Esophagus muscularis mucosa (tissue), 4 donors: ENCODE data around the gene REPS2. TPM values are rescaled to one million over a fixed set of nuclear protein-coding genes. Genes with fewer than 3 reads are reported as not detected.

ENCODE experiments used
- DNase-seq: peaks from one replicate; pipeline ENCODE4 v3.0.0-alpha.2; 2017; ENCODE audit errors: extremely low spot score
- H3K27ac ChIP-seq, 4 donors: fragments of 200-600 bp; sonication (generic); replicated peaks in 1 of 4; 1 replicate in 3 of 4; 2 replicates in 1 of 4; pipeline ENCODE4 v1.5.1; 2016 to 2019; ENCODE audit warnings: mild to moderate bottlenecking in 1 of 4
- H3K27me3 ChIP-seq, 4 donors: fragments of 200-600 bp; sonication (generic); one replicate each; pipeline versions ENCODE4 v1.5.1 to v1.6.0; 2016 to 2019
- H3K36me3 ChIP-seq, 4 donors: fragments of 200-600 bp; sonication (generic); one replicate each; pipeline ENCODE4 v1.5.1; 2016 to 2019
- H3K4me1 ChIP-seq, 4 donors: fragments of 200-600 bp; sonication (generic); one replicate each; pipeline ENCODE4 v1.5.1; 2016 to 2019
- H3K4me3 ChIP-seq, 4 donors: fragments of 200-600 bp; sonication (generic); 1 replicate in 2 of 4; 2 replicates in 2 of 4; pipeline ENCODE4 v1.5.1; 2016 to 2019; ENCODE audit warnings: mild to moderate bottlenecking in 4 of 4, moderate library complexity in 1 of 4
- H3K9me3 ChIP-seq, 4 donors: fragments of 200-600 bp; sonication (generic); 1 replicate in 3 of 4; 2 replicates in 1 of 4; pipeline ENCODE4 v1.5.1; 2016 to 2019
- CTCF ChIP-seq, 3 experiments: fragments of 200-600 bp in 2 of 3; fragments of 450-650 bp in 1 of 3; sonication (generic) in 2 of 3; IDR thresholded peaks; one replicate each; pipeline ENCODE4 v1.5.1; 2017 to 2019; ENCODE audit warnings: antibody characterized with exemption in 3 of 3, mild to moderate bottlenecking in 2 of 3, moderate library complexity in 1 of 3
- EP300 ChIP-seq: sonication (generic); formaldehyde crosslinking; IDR thresholded peaks from one replicate; pipeline ENCODE4 v1.6.1; 2017; ENCODE audit warnings: antibody characterized with exemption
- POLR2A ChIP-seq: fragments of 450-650 bp; IDR thresholded peaks from one replicate; pipeline ENCODE4 v1.6.1; 2017; ENCODE audit warnings: antibody characterized with exemption, moderate library complexity, mild to moderate bottlenecking, low read depth
- POLR2AphosphoS5 ChIP-seq, 2 donors: sonication (generic); formaldehyde crosslinking; IDR thresholded peaks; one replicate each; pipeline ENCODE4 v1.6.1; 2017; ENCODE audit warnings: antibody characterized with exemption in 2 of 2
- WGBS: methylation state at CpG from one replicate; pipeline ENCODE4 v1.1.5; 2018; 5-methylcytosine and 5-hydroxymethylcytosine counted together
- intact Hi-C: fragments of 100-400 bp; cut with DNase I; formaldehyde crosslinking; loops from one replicate; pipeline ENCODE4 v1.15.1; 2023
- total RNA-seq, 4 donors: library from RNA; depleted of rRNA; stranded (reverse); fragments of >200 nt; gene quantifications; one replicate each; pipeline versions ENCODE4 v1.1.0 to v1.2.1, GENCODE V29; 2016

The REPS2 gene
- total RNA-seq, 4 donors from 2014 or later = 26.4 to 49.0 (median 33.2) TPM

- no peaks in the 10 kb centered on the region for H3K36me3 ChIP-seq
- no peak overlapping the region for H3K4me3 ChIP-seq
- H3K27ac ChIP-seq = no peak overlapping the region
- TF ChIP-seq POLR2A = no peak
- H3K27me3 ChIP-seq = no peaks in the 10 kb centered on the region
- DNase-seq = no peak
- H3K4me1 ChIP-seq = no peaks in the 10 kb centered on the region
- WGBS = 85% methylated on average over 6 of the region's 6 CpGs
- peaks cover 0 to 3% (median 0%) of the 10 kb centered on the region in 4 donors for H3K9me3 ChIP-seq
- intact Hi-C loops = no loop called here
These were observed 174.4 kb downstream of the REPS2 start for GRCh38 chrX:17120816-17121215.

GRCh38 chrX:17154001-17154400 is 207.5 kb downstream of the REPS2 start:
- Histone ChIP-seq H3K27me3 (no peaks in the 10 kb centered on the region), H3K4me3 (no peak overlapping the region), H3K36me3 (no peaks in the 10 kb centered on the region), H3K9me3 (no peaks in the 10 kb centered on the region), H3K4me1 (peaks cover 0 to 8% (median 0%) of the 10 kb centered on the region in 4 donors), H3K27ac (no peak overlapping the region)
- TF ChIP-seq EP300 = no peak
- TF ChIP-seq POLR2AphosphoS5 (IDR thresholded peaks at IDR 0.05) = no peak
- no peak for TF ChIP-seq POLR2A
- no peak for TF ChIP-seq CTCF (IDR thresholded peaks at IDR 0.05)
- DNase-seq = no peak
- intact Hi-C loops = no loop called here
- WGBS = 89% methylated on average over 2 of the region's 2 CpGs

GRCh38 chrX:17160975-17161374 is 214.5 kb downstream of the REPS2 start:
- no peak for DNase-seq
- no peaks in the 10 kb centered on the region for H3K4me1 ChIP-seq
- intact Hi-C loops = no loop called here
- 95% methylated on average over 1 of the region's 1 CpG for whole genome bisulfite sequencing
- TF ChIP-seq POLR2AphosphoS5 (IDR thresholded peaks at IDR 0.05) = no peak
- no peak overlapping the region for H3K27ac ChIP-seq
- H3K27me3 ChIP-seq = no peaks in the 10 kb centered on the region
- no peaks in the 10 kb centered on the region for H3K36me3 ChIP-seq
- H3K9me3 ChIP-seq = peaks cover 0 to 48% (median 5%) of the 10 kb centered on the region in 4 donors
- no peak overlapping the region for H3K4me3 ChIP-seq

DNA sequence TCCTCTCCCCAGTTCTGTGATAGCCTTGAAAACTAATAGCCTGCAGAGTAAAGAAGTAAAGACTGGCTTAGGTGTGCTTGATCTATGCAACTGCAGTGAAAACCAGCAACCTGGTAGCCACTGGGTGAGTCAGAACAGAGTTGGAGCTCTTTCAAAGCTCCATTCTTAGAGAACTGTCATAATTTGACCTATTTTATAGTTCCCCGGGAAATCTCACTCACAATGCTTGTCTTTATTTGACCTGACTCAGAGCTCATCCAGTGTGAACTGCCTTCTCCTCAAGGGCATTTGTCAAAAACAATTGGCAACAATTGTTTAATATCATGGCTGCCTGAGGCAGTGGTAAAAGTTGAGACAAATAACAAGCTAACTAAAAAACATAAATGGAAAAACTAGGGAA is 215.5 kb downstream of the REPS2 start:
- no peaks in the 10 kb centered on the region for H3K4me1 ChIP-seq
- H3K4me3 ChIP-seq = no peak overlapping the region
- no peaks in the 10 kb centered on the region for H3K36me3 ChIP-seq
- TF ChIP-seq POLR2A (no peak), POLR2AphosphoS5 (IDR thresholded peaks at IDR 0.05) (no peak), EP300 (no peak), CTCF (IDR thresholded peaks at IDR 0.05) (no peak)
- WGBS = 93% methylated on average over 1 of the region's 1 CpG
- H3K9me3 ChIP-seq = peaks cover 0 to 48% (median 5%) of the 10 kb centered on the region in 4 donors
- intact Hi-C loops = no loop called here
- no peak for DNase-seq
- H3K27me3 ChIP-seq = no peaks in the 10 kb centered on the region
- no peak overlapping the region for H3K27ac ChIP-seq

DNA sequence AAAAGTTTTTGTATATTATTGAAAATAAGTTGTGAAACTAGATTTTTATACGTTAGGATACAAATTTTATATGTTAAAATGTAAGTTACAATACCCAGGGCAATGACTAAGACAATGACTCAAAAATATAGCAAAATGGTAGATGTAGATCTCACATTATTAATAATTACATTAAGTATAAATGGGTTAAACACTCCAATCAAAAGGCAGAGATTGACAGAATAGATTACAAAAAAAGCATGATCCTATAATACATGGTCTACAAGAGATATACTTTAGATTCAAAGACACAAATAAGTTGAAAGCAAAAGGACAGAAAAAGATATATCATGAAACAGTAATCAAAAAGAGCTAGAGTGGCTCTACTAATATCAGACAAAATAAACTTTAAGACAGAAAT is 217.6 kb downstream of the REPS2 start:
- H3K27me3 ChIP-seq = no peaks in the 10 kb centered on the region
- H3K4me3 ChIP-seq = no peak overlapping the region
- peaks cover 0 to 48% (median 5%) of the 10 kb centered on the region in 4 donors for H3K9me3 ChIP-seq
- DNase-seq = no peak
- no peak overlapping the region for H3K27ac ChIP-seq
- intact Hi-C loops = no loop called here
- no peaks in the 10 kb centered on the region for H3K36me3 ChIP-seq
- TF ChIP-seq POLR2A = no peak
- WGBS = 90% methylated on average over 1 of the region's 1 CpG
- H3K4me1 ChIP-seq = no peaks in the 10 kb centered on the region

DNA sequence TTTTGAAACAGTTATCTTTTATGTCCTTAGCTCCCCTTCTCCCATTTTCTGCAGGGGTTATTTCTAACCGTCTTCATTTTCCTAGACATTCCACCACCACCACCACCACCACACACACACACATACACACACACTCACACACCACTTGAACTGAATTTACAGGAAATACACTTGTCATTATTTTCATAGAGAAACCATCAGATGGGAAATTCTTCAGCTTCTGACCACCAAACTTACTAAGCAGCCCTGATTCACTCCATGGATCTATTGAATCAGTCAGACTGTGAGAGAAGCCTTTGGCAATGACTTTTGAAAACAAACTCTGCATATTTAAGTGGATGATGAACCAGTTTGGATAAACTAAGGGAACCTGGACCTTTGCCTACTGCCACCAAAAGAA is 218.5 kb downstream of the REPS2 start:
- peaks cover 0 to 48% (median 5%) of the 10 kb centered on the region in 4 donors for H3K9me3 ChIP-seq
- no peaks in the 10 kb centered on the region for H3K27me3 ChIP-seq
- no peak overlapping the region for H3K27ac ChIP-seq
- no peaks in the 10 kb centered on the region for H3K36me3 ChIP-seq
- no peak for DNase-seq
- no peaks in the 10 kb centered on the region for H3K4me1 ChIP-seq
- intact Hi-C loops = no loop called here
- 94% methylated on average over 1 of the region's 1 CpG for WGBS
- TF ChIP-seq CTCF (IDR thresholded peaks at IDR 0.05) (no peak), POLR2A (no peak), POLR2AphosphoS5 (IDR thresholded peaks at IDR 0.05) (no peak), EP300 (no peak)
- no peak overlapping the region for H3K4me3 ChIP-seq
